ES-I3 (cell line): Measurements from ENCODE around the gene DCAF4L1.

ENCODE experiments used
- H3K36me3 ChIP-seq: 2 replicates; pipeline ENCODE4 v1.6.1; 2013; ENCODE audit warnings: mild to moderate bottlenecking, low read length, control low read depth, moderate library complexity; ENCODE audit not compliant: insufficient read depth
- H3K4me1 ChIP-seq: 2 replicates; pipeline ENCODE4 v1.6.1; 2013; ENCODE audit warnings: mild to moderate bottlenecking, control low read depth, low read length; ENCODE audit not compliant: insufficient read depth
- H3K9ac ChIP-seq: 2 replicates; pipeline ENCODE4 v1.6.1; 2013; ENCODE audit warnings: low read depth, mild to moderate bottlenecking, low read length, moderate library complexity
- H3K9me3 ChIP-seq: 2 replicates; pipeline ENCODE4 v1.6.1; 2013; ENCODE audit warnings: mild to moderate bottlenecking, low read length, moderate library complexity; ENCODE audit not compliant: control insufficient read depth, insufficient read depth

The DCAF4L1 gene

GRCh38 chr4:41967392-41967791 lies 14.2 kb upstream of the DCAF4L1 start:
- Histone ChIP-seq H3K4me1 (no peaks in the 10 kb centered on the region), H3K36me3 (no peaks in the 10 kb centered on the region), H3K9ac (no peak overlapping the region), H3K9me3 (peaks cover 8% of the 10 kb centered on the region; the same call in 1 of the 2 replicates)

GRCh38 chr4:41969671-41970070 lies 11.9 kb upstream of the DCAF4L1 start:
- peaks cover 8% of the 10 kb centered on the region; the same call in 1 of the 2 replicates for H3K9me3 ChIP-seq
- H3K36me3 ChIP-seq: no peaks in the 10 kb centered on the region
- no peak overlapping the region for H3K9ac ChIP-seq
- H3K4me1 ChIP-seq: no peaks in the 10 kb centered on the region

GRCh38 chr4:41975341-41975740 lies 6.2 kb upstream of the DCAF4L1 start:
- no peaks in the 10 kb centered on the region for H3K36me3 ChIP-seq
- H3K9me3 ChIP-seq: 0 out of 2 replicates have a peak, but pooled peaks cover 4% of the 10 kb centered on the region
- no peak overlapping the region for H3K9ac ChIP-seq
- H3K4me1 ChIP-seq: peaks cover 8% of the 10 kb centered on the region; the same call in 1 of the 2 replicates

GRCh38 chr4:41976775-41977516 lies 4.6 kb upstream of the DCAF4L1 start:
- H3K9ac ChIP-seq: no peak overlapping the region
- H3K4me1 ChIP-seq: peaks cover 8% of the 10 kb centered on the region; the same call in 1 of the 2 replicates
- H3K36me3 ChIP-seq: no peaks in the 10 kb centered on the region
- no peaks in the 10 kb centered on the region for H3K9me3 ChIP-seq

- Histone ChIP-seq H3K36me3 (no peaks in the 10 kb centered on the region), H3K9me3 (no peaks in the 10 kb centered on the region), H3K4me1 (peaks cover 8% of the 10 kb centered on the region; the same call in 1 of the 2 replicates), H3K9ac (no peak overlapping the region)
Measured at GRCh38 chr4:41977709-41978108, 3.8 kb upstream of the DCAF4L1 start.

- Histone ChIP-seq H3K9me3 (no peaks in the 10 kb centered on the region), H3K9ac (no peak overlapping the region), H3K4me1 (peaks cover 24% of the 10 kb centered on the region), H3K36me3 (no peaks in the 10 kb centered on the region)
Measured at GRCh38 chr4:41982716-41983115, 1.2 kb downstream of the DCAF4L1 start.

GRCh38 chr4:41985151-41985550 lies 3.6 kb downstream of the DCAF4L1 start:
- H3K36me3 ChIP-seq: no peaks in the 10 kb centered on the region

GRCh38 chr4:41989994-41990364 lies 8.4 kb downstream of the DCAF4L1 start:
- H3K36me3 ChIP-seq: no peaks in the 10 kb centered on the region
- no peaks in the 10 kb centered on the region for H3K9me3 ChIP-seq
- H3K9ac ChIP-seq: peak overlapping the region; percentile 85
- peaks cover 18% of the 10 kb centered on the region for H3K4me1 ChIP-seq

More at GRCh38 chr4:41985151-41985550, 3.6 kb downstream of the DCAF4L1 start:
- H3K4me1 ChIP-seq: peaks cover 19% of the 10 kb centered on the region
- H3K9ac ChIP-seq: no peak overlapping the region
- no peaks in the 10 kb centered on the region for H3K9me3 ChIP-seq

GRCh38 chr4:41990365-41991111 lies 9.0 kb downstream of the DCAF4L1 start, which contains the start of gene SLC30A9:
TSS of gene SLC30A9 (plus strand) at chr4:41990530. CDS start at chr4:41990652, 122 bp downstream.
- H3K9ac ChIP-seq: peak within 1 kb of the TSS; percentile 85
- H3K9me3 ChIP-seq: no peaks in the 10 kb centered on the region
- no peaks in the 10 kb centered on the region for H3K36me3 ChIP-seq
- peaks cover 15% of the 10 kb centered on the region for H3K4me1 ChIP-seq

- Histone ChIP-seq H3K9me3 (no peaks in the 10 kb centered on the region), H3K4me1 (peaks cover 8% of the 10 kb centered on the region; the same call in 1 of the 2 replicates), H3K9ac (no peak overlapping the region), H3K36me3 (no peaks in the 10 kb centered on the region)
Measured at GRCh38 chr4:41991916-41992767, 10.6 kb downstream of the DCAF4L1 start.

GRCh38 chr4:41992967-41993857 lies 11.7 kb downstream of the DCAF4L1 start:
- Histone ChIP-seq H3K9ac (no peak overlapping the region), H3K36me3 (no peaks in the 10 kb centered on the region), H3K4me1 (peaks cover 8% of the 10 kb centered on the region; the same call in 1 of the 2 replicates), H3K9me3 (no peaks in the 10 kb centered on the region)

GRCh38 chr4:41994461-41994985 lies 13.0 kb downstream of the DCAF4L1 start:
- H3K4me1 ChIP-seq: peaks cover 8% of the 10 kb centered on the region; the same call in 1 of the 2 replicates
- H3K36me3 ChIP-seq: no peaks in the 10 kb centered on the region
- no peak overlapping the region for H3K9ac ChIP-seq
- no peaks in the 10 kb centered on the region for H3K9me3 ChIP-seq

GRCh38 chr4:41998019-41998418 lies 16.5 kb downstream of the DCAF4L1 start:
- Histone ChIP-seq H3K9ac (no peak overlapping the region), H3K36me3 (no peaks in the 10 kb centered on the region), H3K9me3 (no peaks in the 10 kb centered on the region), H3K4me1 (no peaks in the 10 kb centered on the region)
